ENCODE data around the gene TMCC2.

The TMCC2 gene

DNA sequence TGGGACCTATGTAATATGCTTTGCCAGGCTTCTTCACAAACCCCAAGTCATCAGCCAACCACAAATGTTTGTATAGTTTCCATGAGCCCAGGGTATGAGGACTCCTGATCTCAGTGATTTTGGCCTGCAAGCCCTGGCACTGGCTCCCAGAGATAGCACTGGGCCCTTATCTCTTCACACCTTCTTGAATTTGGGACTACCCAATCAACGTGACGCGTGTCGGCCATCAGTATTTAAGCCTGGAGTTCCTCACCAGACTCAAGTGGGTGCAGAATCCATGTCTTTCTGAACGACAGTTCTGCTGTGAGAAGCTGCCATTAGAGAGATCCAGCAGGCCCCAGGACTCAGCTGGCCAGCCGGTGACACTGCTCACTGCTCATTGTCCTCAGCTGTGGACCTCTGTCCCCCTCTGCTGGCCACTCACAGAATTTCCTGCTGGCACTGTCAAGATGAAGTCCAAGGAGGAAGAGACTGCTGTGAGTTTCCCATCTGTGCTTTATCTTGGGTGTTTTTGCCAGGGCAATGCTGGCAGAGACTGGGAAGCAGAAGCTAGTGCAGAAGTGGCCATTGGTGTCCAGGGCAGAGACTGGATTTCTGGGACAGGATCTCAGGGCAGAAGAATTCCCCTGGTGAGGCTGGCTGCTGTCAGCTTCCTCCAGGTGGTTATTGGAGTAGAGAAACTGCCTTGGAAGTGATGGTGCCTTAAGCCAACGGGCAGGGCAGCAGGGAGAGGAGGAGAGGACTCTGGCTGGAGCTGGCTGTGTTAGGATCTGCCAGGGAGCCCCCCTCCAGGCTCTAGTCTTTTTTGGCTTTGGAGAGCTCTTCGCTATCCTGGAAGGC, 28.4 kb downstream of the TMCC2 start:
- TF ChIP-seq, protein P1, sequence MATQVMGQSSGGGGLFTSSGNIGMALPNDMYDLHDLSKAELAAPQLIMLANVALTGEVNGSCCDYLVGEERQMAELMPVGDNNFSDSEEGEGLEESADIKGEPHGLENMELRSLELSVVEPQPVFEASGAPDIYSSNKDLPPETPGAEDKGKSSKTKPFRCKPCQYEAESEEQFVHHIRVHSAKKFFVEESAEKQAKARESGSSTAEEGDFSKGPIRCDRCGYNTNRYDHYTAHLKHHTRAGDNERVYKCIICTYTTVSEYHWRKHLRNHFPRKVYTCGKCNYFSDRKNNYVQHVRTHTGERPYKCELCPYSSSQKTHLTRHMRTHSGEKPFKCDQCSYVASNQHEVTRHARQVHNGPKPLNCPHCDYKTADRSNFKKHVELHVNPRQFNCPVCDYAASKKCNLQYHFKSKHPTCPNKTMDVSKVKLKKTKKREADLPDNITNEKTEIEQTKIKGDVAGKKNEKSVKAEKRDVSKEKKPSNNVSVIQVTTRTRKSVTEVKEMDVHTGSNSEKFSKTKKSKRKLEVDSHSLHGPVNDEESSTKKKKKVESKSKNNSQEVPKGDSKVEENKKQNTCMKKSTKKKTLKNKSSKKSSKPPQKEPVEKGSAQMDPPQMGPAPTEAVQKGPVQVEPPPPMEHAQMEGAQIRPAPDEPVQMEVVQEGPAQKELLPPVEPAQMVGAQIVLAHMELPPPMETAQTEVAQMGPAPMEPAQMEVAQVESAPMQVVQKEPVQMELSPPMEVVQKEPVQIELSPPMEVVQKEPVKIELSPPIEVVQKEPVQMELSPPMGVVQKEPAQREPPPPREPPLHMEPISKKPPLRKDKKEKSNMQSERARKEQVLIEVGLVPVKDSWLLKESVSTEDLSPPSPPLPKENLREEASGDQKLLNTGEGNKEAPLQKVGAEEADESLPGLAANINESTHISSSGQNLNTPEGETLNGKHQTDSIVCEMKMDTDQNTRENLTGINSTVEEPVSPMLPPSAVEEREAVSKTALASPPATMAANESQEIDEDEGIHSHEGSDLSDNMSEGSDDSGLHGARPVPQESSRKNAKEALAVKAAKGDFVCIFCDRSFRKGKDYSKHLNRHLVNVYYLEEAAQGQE (IDR thresholded peaks at IDR 0.05; ENCODE audit: insufficient read depth in 1 of 2, low read depth in 2 of 2, low read length in 2 of 2), result 0 out of 4 replicates have a peak, but pooled peaks of 1 of the 2 experiments have one; percentile 25
- TF ChIP-seq SIN3A (IDR thresholded peaks at IDR 0.05; ENCODE audit: borderline replicate concordance, insufficient read depth, low read length), result no peak
- TF ChIP-seq TAF1 (IDR thresholded peaks at IDR 0.05; ENCODE audit: borderline replicate concordance, insufficient read depth, low read length), result no peak
- TF ChIP-seq FOXP2 (optimal IDR thresholded peaks at IDR 0.05; ENCODE audit: borderline replicate concordance, extremely low read depth, extremely low read length, insufficient read depth), result peak; percentile 44

DNA sequence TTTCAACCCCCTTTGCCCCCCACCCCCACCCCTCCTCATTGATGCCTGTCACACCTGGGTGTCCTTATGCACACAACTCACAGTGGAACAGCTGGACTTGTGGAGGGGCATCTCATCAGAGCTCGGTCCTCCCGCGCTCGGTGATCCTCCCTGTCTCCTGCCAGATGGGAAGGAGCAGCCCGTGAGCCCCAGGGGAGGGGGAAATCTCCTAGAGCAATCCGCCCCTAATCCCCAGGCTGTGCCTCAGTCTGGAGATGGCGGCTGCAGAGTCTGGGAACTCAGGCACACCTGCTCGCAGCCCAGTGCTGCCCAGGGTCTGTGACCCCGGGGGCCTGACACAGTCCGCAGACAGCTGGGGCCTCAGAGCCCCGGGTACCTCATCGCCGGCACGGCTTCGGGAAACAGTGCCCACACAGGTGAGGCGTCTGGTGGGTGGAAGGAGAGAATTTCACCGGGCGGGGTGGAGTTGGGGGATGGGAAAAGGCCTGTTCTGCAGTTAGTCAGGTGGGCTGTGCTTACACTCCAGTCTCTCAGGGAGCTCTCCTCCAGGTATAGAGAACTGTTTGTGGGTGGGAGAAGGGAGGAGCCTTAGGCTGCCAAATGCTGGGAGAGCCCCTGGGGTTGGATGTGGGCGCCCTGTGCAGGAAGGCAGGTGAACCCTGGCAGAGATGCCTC, 29.3 kb downstream of the TMCC2 start:
- TF ChIP-seq POLR2AphosphoS5 (IDR thresholded peaks at IDR 0.05; ENCODE audit: low read depth, low read length) (no peak), FOXP2 (optimal IDR thresholded peaks at IDR 0.05; ENCODE audit: borderline replicate concordance, extremely low read depth, extremely low read length, insufficient read depth) (no peak), TAF1 (IDR thresholded peaks at IDR 0.05; ENCODE audit: borderline replicate concordance, insufficient read depth, low read length) (no peak), SIN3A (IDR thresholded peaks at IDR 0.05; ENCODE audit: borderline replicate concordance, insufficient read depth, low read length) (no peak)
- TF ChIP-seq, protein P1 (IDR thresholded peaks at IDR 0.05; ENCODE audit: insufficient read depth in 1 of 2, low read depth in 2 of 2, low read length in 2 of 2), result no peak

DNA sequence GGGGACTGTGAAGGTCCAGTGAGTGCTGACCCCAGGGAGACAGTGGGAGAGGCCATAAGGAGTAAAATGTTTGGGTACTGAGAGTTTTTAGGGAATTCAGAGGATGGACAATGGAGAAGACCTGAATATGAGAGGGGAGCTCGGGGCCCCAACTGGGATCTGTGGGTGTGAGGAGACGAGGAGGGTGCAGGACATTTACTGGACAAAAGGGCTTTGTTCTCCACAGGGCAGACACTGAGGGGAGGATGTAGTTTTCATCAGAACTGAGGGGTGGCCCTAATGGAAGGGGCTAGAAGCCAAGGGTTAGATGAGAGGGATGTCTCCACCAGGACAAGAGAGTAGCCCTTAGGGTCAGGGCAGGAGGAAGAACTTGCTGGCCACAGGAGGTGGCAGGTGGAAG, 30.0 kb downstream of the TMCC2 start:
- TF ChIP-seq TAF1 (IDR thresholded peaks at IDR 0.05; ENCODE audit: borderline replicate concordance, insufficient read depth, low read length) (no peak), POLR2AphosphoS5 (IDR thresholded peaks at IDR 0.05; ENCODE audit: low read depth, low read length) (no peak), FOXP2 (optimal IDR thresholded peaks at IDR 0.05; ENCODE audit: borderline replicate concordance, extremely low read depth, extremely low read length, insufficient read depth) (no peak), SIN3A (IDR thresholded peaks at IDR 0.05; ENCODE audit: borderline replicate concordance, insufficient read depth, low read length) (no peak)
- TF ChIP-seq, protein P1 (IDR thresholded peaks at IDR 0.05; ENCODE audit: insufficient read depth in 1 of 2, low read depth in 2 of 2, low read length in 2 of 2), result no peak

DNA sequence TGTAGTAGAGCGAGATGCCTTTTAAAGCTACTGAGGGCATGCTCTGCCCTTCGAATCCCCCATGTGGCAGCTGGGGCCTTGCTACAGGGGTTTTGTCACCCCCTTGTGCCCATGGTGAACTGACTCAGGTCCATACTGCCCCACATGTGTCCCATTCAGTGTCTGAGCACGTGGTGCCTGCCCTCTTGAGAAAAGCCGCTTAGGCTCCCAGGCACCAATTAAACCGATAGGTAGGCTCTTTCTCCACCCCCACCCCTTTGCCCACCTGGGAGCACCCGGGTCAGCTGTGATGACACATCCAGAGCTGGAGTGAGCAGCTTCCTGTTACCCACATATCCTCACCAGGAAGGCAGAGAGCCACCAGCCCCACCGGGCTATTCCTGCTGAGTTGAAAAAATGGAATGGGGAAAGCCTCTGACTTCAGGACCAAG, 30.5 kb downstream of the TMCC2 start:
- TF ChIP-seq SIN3A (IDR thresholded peaks at IDR 0.05; ENCODE audit: borderline replicate concordance, insufficient read depth, low read length) (no peak), FOXP2 (optimal IDR thresholded peaks at IDR 0.05; ENCODE audit: borderline replicate concordance, extremely low read depth, extremely low read length, insufficient read depth) (no peak), POLR2AphosphoS5 (IDR thresholded peaks at IDR 0.05; ENCODE audit: low read depth, low read length) (no peak)

DNA sequence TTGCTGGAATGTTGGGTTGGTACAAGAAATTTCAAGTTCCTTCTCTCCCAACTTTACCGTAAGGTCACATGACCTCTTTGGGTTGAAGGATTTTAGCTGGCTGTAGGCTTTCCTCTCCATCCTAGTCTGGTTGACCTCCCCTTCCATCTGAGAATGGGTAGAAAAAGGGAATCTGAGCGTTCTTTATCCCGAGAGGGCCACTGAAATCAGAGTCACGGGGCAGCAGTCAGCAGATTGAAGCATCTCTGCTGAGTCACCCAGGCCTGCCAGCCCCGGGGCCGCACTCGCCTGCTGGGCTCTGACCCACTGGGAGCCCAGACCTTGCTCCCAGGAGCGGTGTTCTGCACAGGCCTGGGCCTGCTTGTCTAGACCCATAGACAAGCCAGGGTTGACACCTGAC, 31.0 kb downstream of the TMCC2 start:
- TF ChIP-seq TAF1 (IDR thresholded peaks at IDR 0.05; ENCODE audit: borderline replicate concordance, insufficient read depth, low read length), result no peak

DNA sequence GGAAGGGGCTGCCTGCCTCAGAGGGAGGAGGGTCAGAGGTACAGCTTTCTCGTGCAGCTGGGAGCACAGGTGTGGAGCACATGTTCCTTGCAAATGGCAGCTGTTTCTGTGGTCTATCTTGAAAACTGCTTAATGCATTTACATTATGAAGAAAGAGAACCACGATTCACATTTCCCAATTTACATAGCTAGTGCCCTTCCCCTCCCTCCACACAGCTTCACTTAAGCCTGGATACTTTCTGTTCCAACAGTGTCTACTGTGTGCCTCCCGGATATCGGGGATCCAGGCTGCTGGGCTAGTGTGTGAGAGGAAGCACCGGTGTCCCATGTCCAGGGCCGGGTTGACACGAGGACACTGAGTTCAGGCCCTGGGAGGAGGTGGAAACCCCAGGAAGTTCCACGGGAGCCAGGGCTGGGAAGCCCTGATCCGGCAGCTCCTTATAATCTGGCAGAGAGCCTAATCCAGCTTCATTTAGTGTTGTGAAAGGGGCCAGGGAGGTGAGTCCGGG, 31.6 kb downstream of the TMCC2 start:
- TF ChIP-seq TAF1 (IDR thresholded peaks at IDR 0.05; ENCODE audit: borderline replicate concordance, insufficient read depth, low read length) (no peak), POLR2AphosphoS5 (IDR thresholded peaks at IDR 0.05; ENCODE audit: low read depth, low read length) (no peak), SIN3A (IDR thresholded peaks at IDR 0.05; ENCODE audit: borderline replicate concordance, insufficient read depth, low read length) (no peak), FOXP2 (optimal IDR thresholded peaks at IDR 0.05; ENCODE audit: borderline replicate concordance, extremely low read depth, extremely low read length, insufficient read depth) (no peak)
- TF ChIP-seq, protein P1 (IDR thresholded peaks at IDR 0.05; ENCODE audit: insufficient read depth in 1 of 2, low read depth in 2 of 2, low read length in 2 of 2), result no peak
